Measurements from ENCODE around the gene FMNL2. TPM values are rescaled to one million over a fixed set of nuclear protein-coding genes. Genes with fewer than 3 reads are reported as not detected.
A peak's percentile ranks its signal among the peaks of the same experiment; 100 is the strongest.

The FMNL2 gene
- total and polyA plus RNA-seq, 4 experiments from 2014 or later = 0.06 to 1.6 (median 0.94) TPM; not detected in 1

- no peaks in the 10 kb centered on the region for H3K36me3 Mint-ChIP-seq
- no peak overlapping the region for H3K27ac Mint-ChIP-seq
- Histone ChIP-seq H3K27ac (ENCODE audit: low read depth, low read length) (no peak overlapping the region), H3K36me3 (ENCODE audit: insufficient read depth, low read length) (no peaks in the 10 kb centered on the region), H3K4me3 (ENCODE audit: low read length in 2 of 2) (no peak overlapping the region), H3K4me1 (ENCODE audit: insufficient read depth, low read length) (no peaks in the 10 kb centered on the region), H3K9me3 (ENCODE audit: control insufficient read depth in 1 of 2, low read length in 2 of 2) (no peaks in the 10 kb centered on the region), H3K27me3 (ENCODE audit: insufficient read depth, low read length) (no peaks in the 10 kb centered on the region)
- CTCF ChIA-PET (ENCODE audit: partially characterized antibody) = no interaction called here
- no peaks in the 10 kb centered on the region for H3K9me3 Mint-ChIP-seq
- H3K4me3 Mint-ChIP-seq = no peak overlapping the region
- H3K27me3 Mint-ChIP-seq = peaks cover 8 to 9% of the 10 kb centered on the region in 2 donors
- no peak for DNase-seq
- POLR2A ChIA-PET (ENCODE audit: partially characterized antibody) = no interaction called here
- intact Hi-C loops (cut with micrococcal nuclease) = no loop called here
- no peaks in the 10 kb centered on the region for H3K4me1 Mint-ChIP-seq
Observed at GRCh38 chr2:152328013-152328412, 7.0 kb upstream of the FMNL2 start.

GRCh38 chr2:152330235-152330866, 4.6 kb upstream of the FMNL2 start:
- intact Hi-C loops (cut with micrococcal nuclease) = no loop called here
- CTCF ChIA-PET (ENCODE audit: partially characterized antibody) = no interaction called here
- Mint-ChIP-seq H3K9me3 (no peaks in the 10 kb centered on the region), H3K4me3 (no peak overlapping the region), H3K4me1 (peaks cover 0 to 6% (median 4%) of the 10 kb centered on the region in 4 donors), H3K27me3 (peaks cover 19 to 25% of the 10 kb centered on the region in 2 donors), H3K27ac (no peak overlapping the region), H3K36me3 (no peaks in the 10 kb centered on the region)
- Histone ChIP-seq H3K9me3 (ENCODE audit: control insufficient read depth in 1 of 2, low read length in 2 of 2) (no peaks in the 10 kb centered on the region), H3K27me3 (ENCODE audit: insufficient read depth, low read length) (peaks cover 8% of the 10 kb centered on the region), H3K36me3 (ENCODE audit: insufficient read depth, low read length) (no peaks in the 10 kb centered on the region), H3K4me3 (ENCODE audit: low read length in 2 of 2) (no peak overlapping the region), H3K4me1 (ENCODE audit: insufficient read depth, low read length) (peaks cover 4% of the 10 kb centered on the region), H3K27ac (ENCODE audit: low read depth, low read length) (no peak overlapping the region)
- POLR2A ChIA-PET (ENCODE audit: partially characterized antibody) = no interaction called here
- DNase-seq = no peak

GRCh38 chr2:152334701-152335015, 316 bp upstream of the FMNL2 start:
- Histone ChIP-seq H3K27ac (ENCODE audit: low read depth, low read length) (no peak overlapping the region), H3K4me1 (ENCODE audit: insufficient read depth, low read length) (peaks cover 4% of the 10 kb centered on the region), H3K9me3 (ENCODE audit: control insufficient read depth in 1 of 2, low read length in 2 of 2) (no peaks in the 10 kb centered on the region), H3K27me3 (ENCODE audit: insufficient read depth, low read length) (peaks cover 18% of the 10 kb centered on the region), H3K4me3 (ENCODE audit: low read length in 2 of 2) (no peak overlapping the region), H3K36me3 (ENCODE audit: insufficient read depth, low read length) (no peaks in the 10 kb centered on the region)
- intact Hi-C loops (cut with micrococcal nuclease) = no loop called here
- Mint-ChIP-seq H3K36me3 (no peaks in the 10 kb centered on the region), H3K9me3 (peaks cover 0 to 2% (median 0%) of the 10 kb centered on the region in 8 donors), H3K4me3 (peak overlapping the region; percentile 56 to 85 (median 78)), H3K27me3 (peaks cover 31 to 41% of the 10 kb centered on the region in 2 donors), H3K4me1 (peaks cover 7 to 15% (median 8%) of the 10 kb centered on the region in 4 donors), H3K27ac (peak overlapping the region in 1 of 7 donors; percentile 7)
- DNase-seq = peak in 1 of 5 donors; percentile 36
- ChIA-PET POLR2A (ENCODE audit: partially characterized antibody) (no interaction called here), CTCF (ENCODE audit: partially characterized antibody) (no interaction called here)

- CTCF ChIA-PET (ENCODE audit: partially characterized antibody) = interaction anchor here (1.7 kb wide), 1 partner anchor 160 kb away, joined by 4 read pairs; the partner anchor contains the start of gene STAM2
- Mint-ChIP-seq H3K4me1 (peaks cover 7 to 15% (median 8%) of the 10 kb centered on the region in 4 donors), H3K9me3 (peaks cover 0 to 2% (median 0%) of the 10 kb centered on the region in 8 donors), H3K4me3 (peak overlapping the region in 4 of 8 donors; percentile 19 to 55 (median 40)), H3K27me3 (peaks cover 28 to 42% of the 10 kb centered on the region in 2 donors), H3K27ac (no peak overlapping the region), H3K36me3 (no peaks in the 10 kb centered on the region)
- Histone ChIP-seq H3K27me3 (ENCODE audit: insufficient read depth, low read length) (peaks cover 18% of the 10 kb centered on the region), H3K4me3 (ENCODE audit: low read length in 2 of 2) (no peak overlapping the region), H3K4me1 (ENCODE audit: insufficient read depth, low read length) (peaks cover 4% of the 10 kb centered on the region), H3K36me3 (ENCODE audit: insufficient read depth, low read length) (no peaks in the 10 kb centered on the region), H3K27ac (ENCODE audit: low read depth, low read length) (no peak overlapping the region), H3K9me3 (ENCODE audit: control insufficient read depth in 1 of 2, low read length in 2 of 2) (no peaks in the 10 kb centered on the region)
- no peak for DNase-seq
- POLR2A ChIA-PET (ENCODE audit: partially characterized antibody) = no interaction called here
- intact Hi-C loops (cut with micrococcal nuclease) = no loop called here
Observed at GRCh38 chr2:152335726-152336118, 748 bp downstream of the FMNL2 start.

- peaks cover 18% of the 10 kb centered on the region for H3K27me3 ChIP-seq (ENCODE audit: insufficient read depth, low read length)
- ChIA-PET CTCF (ENCODE audit: partially characterized antibody) (interaction anchor here (1.7 kb wide), 1 partner anchor 160 kb away, joined by 4 read pairs; the partner anchor contains the start of gene STAM2), POLR2A (ENCODE audit: partially characterized antibody) (no interaction called here)
- no peaks in the 10 kb centered on the region for H3K9me3 ChIP-seq (ENCODE audit: control insufficient read depth in 1 of 2, low read length in 2 of 2)
- no peak overlapping the region for H3K4me3 ChIP-seq (ENCODE audit: low read length in 2 of 2)
- intact Hi-C loops (cut with micrococcal nuclease) = no loop called here
- DNase-seq = no peak
- peaks cover 7 to 15% (median 8%) of the 10 kb centered on the region in 4 donors for H3K4me1 Mint-ChIP-seq
- H3K9me3 Mint-ChIP-seq = peaks cover 0 to 2% (median 0%) of the 10 kb centered on the region in 8 donors
- H3K36me3 Mint-ChIP-seq = no peaks in the 10 kb centered on the region
- no peaks in the 10 kb centered on the region for H3K36me3 ChIP-seq (ENCODE audit: insufficient read depth, low read length)
- peaks cover 4% of the 10 kb centered on the region for H3K4me1 ChIP-seq (ENCODE audit: insufficient read depth, low read length)
- H3K27ac ChIP-seq (ENCODE audit: low read depth, low read length) = no peak overlapping the region
- peak overlapping the region; percentile 51 to 83 (median 60) for H3K4me3 Mint-ChIP-seq
- H3K27ac Mint-ChIP-seq = no peak overlapping the region
- H3K27me3 Mint-ChIP-seq = peaks cover 28 to 42% of the 10 kb centered on the region in 2 donors
Observed at GRCh38 chr2:152336119-152336853, 1.3 kb downstream of the FMNL2 start.

GRCh38 chr2:152336854-152337510, 2.0 kb downstream of the FMNL2 start:
- peaks cover 18% of the 10 kb centered on the region for H3K27me3 ChIP-seq (ENCODE audit: insufficient read depth, low read length)
- Mint-ChIP-seq H3K4me1 (peaks cover 7 to 15% (median 8%) of the 10 kb centered on the region in 4 donors), H3K27me3 (peaks cover 26 to 42% of the 10 kb centered on the region in 2 donors), H3K27ac (no peak overlapping the region), H3K36me3 (no peaks in the 10 kb centered on the region), H3K9me3 (peaks cover 0 to 2% (median 0%) of the 10 kb centered on the region in 8 donors), H3K4me3 (peak overlapping the region in 7 of 8 donors; percentile 51 to 83 (median 71))
- H3K36me3 ChIP-seq (ENCODE audit: insufficient read depth, low read length) = no peaks in the 10 kb centered on the region
- no peak overlapping the region for H3K4me3 ChIP-seq (ENCODE audit: low read length in 2 of 2)
- intact Hi-C loops (cut with micrococcal nuclease) = no loop called here
- no peak for DNase-seq
- ChIA-PET POLR2A (ENCODE audit: partially characterized antibody) (no interaction called here), CTCF (ENCODE audit: partially characterized antibody) (no interaction called here)
- H3K4me1 ChIP-seq (ENCODE audit: insufficient read depth, low read length) = peaks cover 4% of the 10 kb centered on the region
- H3K27ac ChIP-seq (ENCODE audit: low read depth, low read length) = no peak overlapping the region
- H3K9me3 ChIP-seq (ENCODE audit: control insufficient read depth in 1 of 2, low read length in 2 of 2) = no peaks in the 10 kb centered on the region

GRCh38 chr2:152337511-152337903, 2.5 kb downstream of the FMNL2 start:
- CTCF ChIA-PET (ENCODE audit: partially characterized antibody) = no interaction called here
- Mint-ChIP-seq H3K4me1 (peaks cover 7 to 15% (median 8%) of the 10 kb centered on the region in 4 donors), H3K27me3 (peaks cover 26 to 38% of the 10 kb centered on the region in 2 donors), H3K4me3 (peak overlapping the region in 4 of 8 donors; percentile 2 to 75 (median 52)), H3K36me3 (no peaks in the 10 kb centered on the region), H3K9me3 (peaks cover 0 to 2% (median 0%) of the 10 kb centered on the region in 8 donors), H3K27ac (no peak overlapping the region)
- intact Hi-C loops (cut with micrococcal nuclease) = no loop called here
- H3K27ac ChIP-seq (ENCODE audit: low read depth, low read length) = no peak overlapping the region
- peaks cover 18% of the 10 kb centered on the region for H3K27me3 ChIP-seq (ENCODE audit: insufficient read depth, low read length)
- no peak for DNase-seq
- POLR2A ChIA-PET (ENCODE audit: partially characterized antibody) = no interaction called here
- H3K4me1 ChIP-seq (ENCODE audit: insufficient read depth, low read length) = peaks cover 4% of the 10 kb centered on the region
- H3K36me3 ChIP-seq (ENCODE audit: insufficient read depth, low read length) = no peaks in the 10 kb centered on the region
- no peaks in the 10 kb centered on the region for H3K9me3 ChIP-seq (ENCODE audit: control insufficient read depth in 1 of 2, low read length in 2 of 2)
- no peak overlapping the region for H3K4me3 ChIP-seq (ENCODE audit: low read length in 2 of 2)

Measured in CD4-positive, alpha-beta memory T cell (primary cell).